GM12878 (cell line): ENCODE measurements around the gene PRRC2A. TPM values are rescaled to one million over a fixed set of nuclear protein-coding genes. Genes with fewer than 3 reads are reported as not detected.
A peak's percentile ranks its signal among the peaks of the same experiment; 100 is the strongest.

Experiments
- BCL11A ChIP-seq: IDR thresholded peaks from 2 replicates; pipeline ENCODE4 v1.6.1; 2011; ENCODE audit warnings: low read depth, low read length
- BRCA1 ChIP-seq: IDR thresholded peaks from 2 replicates; pipeline ENCODE4 v1.6.1; 2011; ENCODE audit warnings: low read depth, low read length, improper control_type of control experiment
- CBX3 ChIP-seq: fragments of 200-600 bp; sonication (generic); IDR thresholded peaks from 2 replicates; pipeline ENCODE4 v1.6.1; 2016; ENCODE audit warnings: low read depth, borderline replicate concordance
- FOXM1 ChIP-seq: IDR thresholded peaks from 2 replicates; pipeline ENCODE4 v1.6.1; 2012; ENCODE audit warnings: low read depth, mild to moderate bottlenecking, inconsistent platforms, low read length, moderate library complexity
- JUND ChIP-seq: IDR thresholded peaks from 2 replicates; pipeline ENCODE4 v1.6.1; 2012; ENCODE audit warnings: low read depth, mild to moderate bottlenecking, low read length, improper control_type of control experiment, moderate library complexity
- KLF5 ChIP-seq: fragments of 450-650 bp; IDR thresholded peaks from 2 replicates; pipeline ENCODE4 v1.6.1; 2014; ENCODE audit warnings: mild to moderate bottlenecking; ENCODE audit not compliant: partially characterized antibody
- MEF2A ChIP-seq: IDR thresholded peaks from 2 replicates; pipeline ENCODE4 v1.6.1; 2011; ENCODE audit warnings: low read depth, mild to moderate bottlenecking, low read length, moderate library complexity; ENCODE audit not compliant: insufficient read depth
- MYB ChIP-seq: fragments of 150-350 bp; IDR thresholded peaks from 2 replicates; pipeline ENCODE4 v1.6.1; 2014; ENCODE audit warnings: mild to moderate bottlenecking, low read depth, low read length, borderline replicate concordance
- NFXL1 ChIP-seq: fragments of 450-650 bp; IDR thresholded peaks from 2 replicates; pipeline ENCODE4 v1.6.1; 2017; ENCODE audit warnings: antibody characterized with exemption, mild to moderate bottlenecking, borderline replicate concordance
- NKRF ChIP-seq: fragments of 450-650 bp; conservative IDR thresholded peaks from 2 replicates; pipeline ENCODE4 v1.6.1; 2017; ENCODE audit warnings: mild to moderate bottlenecking, moderate library complexity
- POLR2AphosphoS2 ChIP-seq: IDR thresholded peaks from 2 replicates; pipeline ENCODE4 v1.6.1; 2011; ENCODE audit warnings: low read depth, mild to moderate bottlenecking, low read length, improper control_type of control experiment, moderate library complexity
- REST ChIP-seq: IDR thresholded peaks from 2 replicates; pipeline ENCODE4 v1.6.1; 2012; ENCODE audit warnings: mild to moderate bottlenecking, low read depth, low read length
- SREBF1 ChIP-seq: IDR thresholded peaks from 2 replicates; pipeline ENCODE4 v1.6.1; 2012; ENCODE audit warnings: mild to moderate bottlenecking, low read length
- ZNF384 ChIP-seq: IDR thresholded peaks from 2 replicates; pipeline ENCODE4 v1.6.1; 2012; ENCODE audit warnings: low read depth, mild to moderate bottlenecking, low read length, improper control_type of control experiment, borderline replicate concordance
- polyA plus RNA-seq, 11 experiments: library from polyadenylated mRNA; depleted of rRNA in 4 of 11; unstranded in 6 of 11; stranded (reverse) in 5 of 11; fragments of >200 nt; fragmentation: Nextera tagmentation in 4 of 11; fragmentation: Illumina TruSeq in 1 of 11; extraction: Ambion mirVana in 4 of 11; extraction: Trizol in 1 of 11; gene quantifications; 1 replicate in 1 of 11; 2 replicates in 10 of 11; pipeline versions ENCODE4 v1.2.1 to v1.2.3, GENCODE V29; 2011 to 2016; ENCODE audit warnings: inconsistent platforms in 2 of 11, missing spikeins in 2 of 11, low read depth in 1 of 11
- total RNA-seq, 4 experiments: library from RNA; depleted of rRNA in 3 of 4; stranded (reverse); fragments of >200 nt in 3 of 4; fragmentation: Illumina TruSeq in 1 of 4; extraction: Trizol in 1 of 4; gene quantifications; 2 replicates each; pipeline versions ENCODE4 v1.2.1 to v1.2.3, GENCODE V29; 2013 to 2021
- TF ChIP-seq, protein P1 (sequence below): fragments of 450-650 bp; IDR thresholded peaks from 2 replicates; pipeline ENCODE4 v1.6.1; 2016; ENCODE audit warnings: mild to moderate bottlenecking, moderate library complexity, borderline replicate concordance
- TF ChIP-seq, protein P2 (sequence below): fragments of 450-650 bp; formaldehyde crosslinking; IDR thresholded peaks from 2 replicates; pipeline ENCODE4 v1.5.0; 2022; ENCODE audit warnings: mild to moderate bottlenecking, missing genetic modification characterization

Gene PRRC2A
- total and polyA plus RNA-seq, 10 of the 15 experiments (the other 5 are each of a cell fraction or from before 2014, with no cell fraction given), result 0.40 to 244 (median 61.3) TPM

DNA sequence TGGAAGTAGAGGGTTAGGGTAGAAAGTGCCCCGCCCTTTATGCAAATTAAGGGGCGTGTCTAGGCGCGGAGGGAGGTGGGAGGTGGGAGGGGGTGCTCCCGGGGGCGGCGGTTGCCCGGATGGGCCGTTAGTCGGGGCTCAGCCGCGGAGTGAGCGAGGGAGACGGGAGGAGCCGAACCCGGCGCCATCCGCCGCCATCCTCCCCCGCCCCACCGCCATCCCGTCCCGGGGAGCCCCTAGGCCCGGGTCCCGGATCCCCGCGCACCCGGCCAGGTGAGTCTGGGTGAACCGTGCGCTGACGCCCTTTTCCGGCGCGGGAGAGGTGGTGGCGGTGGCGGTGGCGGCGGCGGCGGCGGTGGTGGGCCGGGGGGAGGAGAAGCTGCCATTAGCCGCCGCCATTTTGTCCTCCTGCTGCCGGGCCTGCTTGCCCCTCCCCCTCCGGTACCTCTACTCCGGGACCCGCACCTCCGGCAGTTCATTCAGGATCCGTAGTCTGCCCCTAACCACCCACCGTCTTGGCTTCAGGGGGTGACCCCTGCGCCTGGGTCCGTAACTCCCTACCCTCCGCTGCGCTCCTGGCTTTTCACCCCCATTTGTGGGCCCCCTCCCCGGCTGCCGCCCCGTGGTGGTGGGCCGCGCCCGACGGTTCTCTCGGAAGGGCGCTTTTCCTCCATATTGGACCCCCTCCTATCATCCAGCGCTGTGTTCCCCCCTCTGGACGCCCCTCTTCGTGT, at the start of gene PRRC2A (continued):
- TF ChIP-seq, protein P1, sequence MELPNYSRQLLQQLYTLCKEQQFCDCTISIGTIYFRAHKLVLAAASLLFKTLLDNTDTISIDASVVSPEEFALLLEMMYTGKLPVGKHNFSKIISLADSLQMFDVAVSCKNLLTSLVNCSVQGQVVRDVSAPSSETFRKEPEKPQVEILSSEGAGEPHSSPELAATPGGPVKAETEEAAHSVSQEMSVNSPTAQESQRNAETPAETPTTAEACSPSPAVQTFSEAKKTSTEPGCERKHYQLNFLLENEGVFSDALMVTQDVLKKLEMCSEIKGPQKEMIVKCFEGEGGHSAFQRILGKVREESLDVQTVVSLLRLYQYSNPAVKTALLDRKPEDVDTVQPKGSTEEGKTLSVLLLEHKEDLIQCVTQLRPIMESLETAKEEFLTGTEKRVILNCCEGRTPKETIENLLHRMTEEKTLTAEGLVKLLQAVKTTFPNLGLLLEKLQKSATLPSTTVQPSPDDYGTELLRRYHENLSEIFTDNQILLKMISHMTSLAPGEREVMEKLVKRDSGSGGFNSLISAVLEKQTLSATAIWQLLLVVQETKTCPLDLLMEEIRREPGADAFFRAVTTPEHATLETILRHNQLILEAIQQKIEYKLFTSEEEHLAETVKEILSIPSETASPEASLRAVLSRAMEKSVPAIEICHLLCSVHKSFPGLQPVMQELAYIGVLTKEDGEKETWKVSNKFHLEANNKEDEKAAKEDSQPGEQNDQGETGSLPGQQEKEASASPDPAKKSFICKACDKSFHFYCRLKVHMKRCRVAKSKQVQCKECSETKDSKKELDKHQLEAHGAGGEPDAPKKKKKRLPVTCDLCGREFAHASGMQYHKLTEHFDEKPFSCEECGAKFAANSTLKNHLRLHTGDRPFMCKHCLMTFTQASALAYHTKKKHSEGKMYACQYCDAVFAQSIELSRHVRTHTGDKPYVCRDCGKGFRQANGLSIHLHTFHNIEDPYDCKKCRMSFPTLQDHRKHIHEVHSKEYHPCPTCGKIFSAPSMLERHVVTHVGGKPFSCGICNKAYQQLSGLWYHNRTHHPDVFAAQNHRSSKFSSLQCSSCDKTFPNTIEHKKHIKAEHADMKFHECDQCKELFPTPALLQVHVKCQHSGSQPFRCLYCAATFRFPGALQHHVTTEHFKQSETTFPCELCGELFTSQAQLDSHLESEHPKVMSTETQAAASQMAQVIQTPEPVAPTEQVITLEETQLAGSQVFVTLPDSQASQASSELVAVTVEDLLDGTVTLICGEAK, result no peak; the same call in 1 of the 2 replicates
- peak; percentile 65; the same call in 1 of the 2 replicates for TF ChIP-seq NKRF
- no peak for TF ChIP-seq FOXM1
- TF ChIP-seq BCL11A, result no peak
- TF ChIP-seq JUND, result no peak
- TF ChIP-seq REST, result 0 out of 2 replicates have a peak, but pooled peaks have one; percentile 27
- no peak for TF ChIP-seq MYB
- no peak for TF ChIP-seq KLF5
- no peak for TF ChIP-seq BRCA1
- TF ChIP-seq MEF2A, result no peak
- TF ChIP-seq ZNF384, result no peak
- TF ChIP-seq, protein P2, sequence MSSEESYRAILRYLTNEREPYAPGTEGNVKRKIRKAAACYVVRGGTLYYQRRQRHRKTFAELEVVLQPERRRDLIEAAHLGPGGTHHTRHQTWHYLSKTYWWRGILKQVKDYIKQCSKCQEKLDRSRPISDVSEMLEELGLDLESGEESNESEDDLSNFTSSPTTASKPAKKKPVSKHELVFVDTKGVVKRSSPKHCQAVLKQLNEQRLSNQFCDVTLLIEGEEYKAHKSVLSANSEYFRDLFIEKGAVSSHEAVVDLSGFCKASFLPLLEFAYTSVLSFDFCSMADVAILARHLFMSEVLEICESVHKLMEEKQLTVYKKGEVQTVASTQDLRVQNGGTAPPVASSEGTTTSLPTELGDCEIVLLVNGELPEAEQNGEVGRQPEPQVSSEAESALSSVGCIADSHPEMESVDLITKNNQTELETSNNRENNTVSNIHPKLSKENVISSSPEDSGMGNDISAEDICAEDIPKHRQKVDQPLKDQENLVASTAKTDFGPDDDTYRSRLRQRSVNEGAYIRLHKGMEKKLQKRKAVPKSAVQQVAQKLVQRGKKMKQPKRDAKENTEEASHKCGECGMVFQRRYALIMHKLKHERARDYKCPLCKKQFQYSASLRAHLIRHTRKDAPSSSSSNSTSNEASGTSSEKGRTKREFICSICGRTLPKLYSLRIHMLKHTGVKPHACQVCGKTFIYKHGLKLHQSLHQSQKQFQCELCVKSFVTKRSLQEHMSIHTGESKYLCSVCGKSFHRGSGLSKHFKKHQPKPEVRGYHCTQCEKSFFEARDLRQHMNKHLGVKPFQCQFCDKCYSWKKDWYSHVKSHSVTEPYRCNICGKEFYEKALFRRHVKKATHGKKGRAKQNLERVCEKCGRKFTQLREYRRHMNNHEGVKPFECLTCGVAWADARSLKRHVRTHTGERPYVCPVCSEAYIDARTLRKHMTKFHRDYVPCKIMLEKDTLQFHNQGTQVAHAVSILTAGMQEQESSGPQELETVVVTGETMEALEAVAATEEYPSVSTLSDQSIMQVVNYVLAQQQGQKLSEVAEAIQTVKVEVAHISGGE (CRISPR knock-in tag), result no peak
- no peak for TF ChIP-seq SREBF1
- no peak for TF ChIP-seq NFXL1
- TF ChIP-seq POLR2AphosphoS2, result peak; percentile 47; the same call in 1 of the 2 replicates
- TF ChIP-seq CBX3, result no peak
